Islet precursor cell (in vitro differentiated cells): ENCODE data around the gene AGTR1.
"Not testable (repeated sequence)": the region's sequence is repeated elsewhere in the genome, so short reads cannot be mapped to it uniquely, and the experiment has no call there.

Experiments used
- DNase-seq: peaks from one replicate; pipeline ENCODE4 v3.0.0-alpha.2; 2018

AGTR1 gene

DNA sequence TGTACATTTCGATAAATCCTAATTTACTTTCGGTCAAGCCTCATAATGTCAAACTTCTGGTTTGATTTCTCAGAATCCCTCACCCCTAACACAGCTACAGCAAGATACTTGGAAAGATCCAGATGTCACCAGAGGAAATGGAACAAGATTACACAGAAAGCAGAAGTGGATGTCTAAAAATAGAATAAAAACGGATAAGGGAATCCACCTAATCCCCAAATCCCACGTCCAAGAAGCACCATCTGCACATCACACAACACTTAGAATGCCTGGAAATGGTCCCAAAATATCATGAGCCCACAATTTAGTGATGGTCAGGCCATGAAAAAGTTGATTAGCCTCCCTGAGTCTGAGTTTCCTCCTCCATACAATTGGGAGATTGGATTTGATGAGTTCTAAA, 61.7 kb downstream of the AGTR1 start:
- DNase-seq, result no peak

DNA sequence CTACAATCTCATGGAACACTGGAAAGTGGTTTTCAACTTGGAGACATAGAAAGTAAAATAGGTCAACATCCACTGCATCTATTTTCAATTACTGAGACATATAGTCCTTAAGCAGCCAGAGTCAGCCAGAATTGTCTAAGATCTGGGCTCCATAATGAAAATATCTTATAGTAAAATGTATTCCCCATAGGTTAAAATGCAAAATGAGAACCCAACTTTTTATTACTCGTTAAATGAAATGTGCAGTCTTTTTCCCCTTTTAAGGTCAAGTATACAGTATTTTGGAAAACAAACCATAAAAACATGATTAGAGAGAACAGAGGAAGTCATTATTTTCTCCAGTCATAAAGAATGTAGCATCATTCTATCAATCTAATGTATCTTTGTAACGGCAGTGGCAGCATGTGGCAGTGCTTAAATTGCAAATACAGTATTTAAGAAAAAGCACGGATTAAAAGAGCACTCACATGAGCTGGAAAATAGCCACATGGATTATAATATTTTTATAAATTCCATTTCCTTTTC, 65.5 kb downstream of the AGTR1 start:
- DNase-seq, result no peak

DNA sequence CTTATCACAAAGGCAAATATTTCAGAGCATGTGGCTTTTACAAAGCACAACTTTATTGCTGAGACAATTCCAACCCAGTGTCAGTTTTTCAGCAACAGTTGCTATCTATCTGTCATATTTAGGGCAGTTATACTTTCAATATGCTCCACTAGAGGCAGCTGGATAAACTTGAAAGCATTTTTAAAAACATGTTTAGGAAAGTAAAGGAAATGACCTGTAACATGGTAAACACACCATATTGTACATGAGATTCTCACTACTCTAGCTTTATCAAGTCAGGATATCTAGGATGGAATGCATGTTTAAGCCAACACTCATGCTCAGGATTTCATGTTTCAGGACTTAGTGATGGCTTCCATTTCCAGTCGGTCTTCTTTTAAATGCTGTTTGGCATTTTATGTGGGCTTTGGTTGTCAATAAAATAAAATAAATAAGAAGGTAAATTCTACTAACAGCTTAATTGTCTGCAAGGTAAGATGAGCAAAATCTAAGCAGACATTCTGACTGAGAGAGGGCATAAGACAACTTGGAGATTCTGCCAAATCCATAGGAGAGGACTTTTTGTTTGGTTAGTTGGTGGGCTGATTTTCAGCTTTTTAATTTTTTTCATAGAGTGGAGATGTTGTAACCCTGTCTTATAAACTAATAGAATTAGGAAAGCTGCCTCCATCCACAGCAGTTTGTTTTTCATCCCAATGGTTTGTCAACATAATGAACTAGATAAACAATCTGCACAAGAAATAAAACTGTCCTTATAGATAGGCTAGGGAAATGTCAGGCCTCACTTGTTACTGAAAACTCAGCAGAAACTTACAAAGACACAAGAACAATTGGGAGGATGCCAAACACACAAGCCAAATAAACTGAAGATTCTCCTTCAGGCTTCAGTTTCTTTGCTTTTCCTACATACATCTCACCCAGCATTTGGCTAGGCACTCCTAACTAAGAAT, 66.6 kb downstream of the AGTR1 start:
- no peak for DNase-seq

DNA sequence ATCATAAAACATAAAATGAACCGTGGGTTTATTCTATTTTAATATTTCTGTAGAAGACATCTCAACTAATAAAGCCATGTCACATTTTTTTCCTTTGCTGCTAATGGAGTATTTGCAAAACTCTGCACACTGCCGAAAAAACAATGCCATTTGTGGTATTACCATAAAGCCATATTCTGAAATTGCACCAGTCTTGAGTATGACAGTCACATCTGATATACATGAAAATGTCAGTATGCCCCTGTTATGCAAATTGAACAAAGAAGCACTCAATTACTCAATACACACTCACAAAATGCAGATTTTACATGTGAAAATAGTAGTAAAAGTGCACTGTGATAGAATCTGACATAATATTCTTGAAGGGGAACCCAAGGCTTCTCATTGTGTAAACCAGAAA, 74.7 kb downstream of the AGTR1 start:
- DNase-seq, result no peak

DNA sequence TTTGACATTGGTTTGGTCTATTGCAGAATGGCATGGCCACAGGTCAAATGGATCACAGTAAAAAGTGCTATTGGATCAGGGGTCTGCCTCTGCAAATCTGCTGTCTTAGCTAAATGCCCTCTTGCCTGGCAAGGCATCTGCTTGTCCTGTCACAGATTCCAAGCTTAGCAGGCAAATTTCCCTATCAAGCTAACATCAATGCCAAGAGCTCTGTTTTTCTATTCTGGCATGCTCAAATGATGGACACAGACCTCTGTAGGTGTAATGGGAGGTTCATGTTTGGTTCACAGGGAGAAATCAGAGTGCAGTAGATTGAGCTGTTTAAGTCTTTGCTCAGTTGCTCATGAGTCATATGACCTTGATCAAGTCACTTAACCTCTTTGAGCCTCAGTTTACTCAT, 75.1 kb downstream of the AGTR1 start:
- no peak for DNase-seq

- DNase-seq, result no peak
Measured at GRCh38 chr3:148773805-148774204, 76.1 kb downstream of the AGTR1 start.

DNA sequence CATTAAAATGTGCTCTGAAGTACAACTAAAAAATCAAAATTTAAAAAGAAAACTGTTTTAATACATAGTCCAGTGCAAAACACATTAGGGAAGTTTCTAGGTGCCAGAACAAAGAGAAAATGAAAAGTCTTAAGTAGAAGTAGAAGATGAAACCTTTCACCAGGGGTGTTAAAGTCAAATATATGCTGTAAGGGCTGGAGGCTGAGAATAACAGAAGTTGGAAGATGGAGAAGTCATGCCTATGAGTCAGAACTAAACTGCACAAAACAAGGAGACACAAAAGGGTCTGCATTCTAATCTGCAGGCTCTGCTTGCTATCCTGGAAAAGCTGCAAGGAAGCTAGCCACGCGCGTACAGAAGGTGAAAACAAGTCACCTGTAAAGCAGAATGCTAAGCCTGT, 81.2 kb downstream of the AGTR1 start:
- no peak for DNase-seq

DNA sequence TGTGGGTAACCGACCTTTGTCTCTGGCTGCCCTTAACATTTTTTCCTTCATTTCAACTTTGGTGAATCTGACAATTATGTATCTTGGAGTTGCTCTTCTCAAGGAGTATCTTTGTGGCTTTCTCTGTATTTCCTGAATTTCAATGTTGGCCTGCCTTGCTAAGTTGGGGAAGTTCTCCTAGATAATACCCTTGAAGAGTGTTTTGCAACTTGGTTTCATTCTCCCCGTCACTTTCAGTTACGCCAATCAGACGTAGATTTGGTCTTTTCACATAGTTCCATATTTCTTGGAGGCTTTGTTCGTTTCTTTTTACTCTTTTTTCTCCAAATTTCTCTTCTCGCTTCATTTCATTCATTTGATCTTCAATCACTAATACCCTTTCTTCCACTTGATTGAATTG, 87.3 kb downstream of the AGTR1 start:
- DNase-seq, result not testable (repeated sequence)

DNA sequence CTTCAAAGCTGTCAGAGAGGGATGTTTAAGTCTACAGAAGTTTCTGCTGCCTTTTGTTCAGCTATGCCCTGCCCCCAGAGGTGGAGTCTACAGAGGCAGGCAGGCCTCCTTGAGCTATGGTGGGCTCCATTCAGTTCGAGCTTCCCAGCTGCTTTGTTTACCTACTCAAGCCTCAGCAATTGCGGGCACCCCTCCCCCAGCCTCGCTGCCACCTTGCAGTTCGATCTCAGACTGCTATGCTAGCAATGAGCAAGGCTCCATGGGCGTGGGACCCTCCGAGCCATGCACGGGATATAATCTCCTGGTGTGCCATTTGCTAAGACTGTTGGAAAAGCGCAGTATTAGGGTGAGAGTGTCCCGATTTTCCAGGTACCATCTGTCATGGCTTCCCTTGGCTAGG, 88.5 kb downstream of the AGTR1 start:
- DNase-seq, result not testable (repeated sequence)

- DNase-seq, result no peak
Measured at GRCh38 chr3:148789146-148789545, 91.4 kb downstream of the AGTR1 start.

DNA sequence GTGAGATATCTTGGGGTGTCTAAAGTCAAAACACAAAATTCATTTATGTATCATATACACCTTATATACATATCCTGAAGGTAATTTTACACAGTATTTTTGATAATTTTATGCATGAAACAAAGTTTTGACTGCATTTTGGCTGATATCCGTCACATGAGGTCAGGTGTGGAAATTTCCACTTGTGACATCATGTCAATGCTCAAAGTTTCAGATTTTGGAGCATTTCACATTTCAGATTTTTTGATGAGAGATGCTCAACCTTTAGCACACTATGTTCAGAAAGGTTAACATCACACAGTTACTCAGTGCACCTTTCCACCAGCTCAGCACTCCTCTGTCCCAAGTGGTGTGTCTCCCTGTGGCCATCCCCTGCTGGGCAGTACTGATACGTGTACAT, 92.2 kb downstream of the AGTR1 start:
- DNase-seq, result no peak

DNA sequence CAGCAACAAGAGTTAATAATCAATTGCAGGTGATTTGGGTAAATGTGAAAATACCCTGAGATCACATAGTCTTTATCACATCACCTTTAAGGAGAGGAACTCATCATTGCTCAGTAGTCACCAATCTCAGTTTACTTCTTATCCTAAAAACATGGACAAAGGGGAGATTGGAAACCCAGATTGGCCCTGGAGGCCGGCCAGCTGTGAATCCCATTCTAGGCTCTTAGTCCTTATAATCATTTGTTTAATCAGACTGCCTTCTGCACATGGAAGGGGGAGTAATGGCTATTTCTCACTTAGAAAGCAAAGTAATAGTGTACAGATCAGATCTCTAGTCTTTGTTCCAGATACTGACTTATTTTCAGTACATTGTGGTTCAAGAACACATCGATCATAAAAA, 92.7 kb downstream of the AGTR1 start:
- DNase-seq, result no peak

GRCh38 chr3:148790851-148791735, 93.4 kb downstream of the AGTR1 start:
- no peak for DNase-seq

- no peak for DNase-seq
Measured at GRCh38 chr3:148791920-148792319, 94.2 kb downstream of the AGTR1 start.

DNA sequence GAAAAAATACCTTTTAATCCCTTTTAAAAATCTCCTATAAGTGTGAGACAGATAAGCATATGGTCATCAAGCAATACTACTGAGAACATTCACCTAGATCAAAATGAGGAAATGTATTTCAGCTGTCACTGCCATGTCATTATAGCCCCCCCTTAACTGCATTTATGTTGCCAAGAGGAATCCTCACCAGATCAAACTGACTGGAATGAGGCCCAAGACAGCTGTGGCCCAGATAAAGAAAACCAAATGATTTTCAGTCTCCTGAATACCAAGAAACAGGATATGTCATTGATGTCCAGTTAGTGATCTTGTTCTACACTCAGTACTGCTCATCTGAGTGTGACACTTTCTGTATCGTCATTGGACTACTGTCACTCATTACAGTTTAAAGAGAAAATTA, 94.8 kb downstream of the AGTR1 start:
- DNase-seq, result no peak
